CD1c-positive myeloid dendritic cell (primary cell): Measurements from ENCODE around the gene KCMF1.

Experiments used
- DNase-seq: peaks from one replicate; pipeline ENCODE4 v3.0.0-alpha.2; 2016; ENCODE audit errors: extremely low spot score

The KCMF1 gene

GRCh38 chr2:85022232-85022631, 51.3 kb downstream of the KCMF1 start:
- DNase-seq: no peak

DNA sequence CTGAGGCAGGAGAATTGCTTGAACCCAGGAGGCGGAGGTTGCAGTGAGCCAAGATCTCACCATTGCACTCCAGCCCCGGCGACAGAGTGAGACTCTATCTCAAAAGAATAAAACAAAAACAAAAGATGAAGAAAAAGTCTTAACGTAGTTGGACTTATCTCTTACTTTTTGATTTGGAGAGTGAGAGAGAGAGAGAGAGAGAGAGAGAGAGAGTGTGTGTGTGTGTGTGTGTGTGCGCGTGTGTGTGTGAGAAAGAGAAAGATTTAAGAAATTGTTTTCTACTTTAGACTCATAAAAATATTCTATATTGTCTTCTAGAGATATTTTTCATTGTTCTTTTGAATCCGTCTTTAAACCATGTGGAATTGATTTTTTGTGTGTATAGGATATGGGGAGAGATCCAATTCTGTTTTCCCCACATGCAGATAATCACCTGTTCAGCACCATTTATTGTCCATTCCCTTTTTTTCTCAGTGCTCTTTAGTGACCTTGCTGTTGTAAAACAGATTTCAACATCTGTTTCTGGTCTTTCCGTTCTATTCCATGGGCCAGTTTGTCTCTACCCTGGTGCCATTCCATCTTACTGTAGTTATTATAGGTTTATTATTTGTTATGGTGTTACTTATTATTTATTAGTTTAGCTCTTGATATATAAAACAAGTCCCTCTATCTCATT, 53.5 kb downstream of the KCMF1 start:
- no peak for DNase-seq

GRCh38 chr2:85032621-85033020, 61.7 kb downstream of the KCMF1 start:
- DNase-seq: no peak

- DNase-seq: no peak
These were observed 62.4 kb downstream of the KCMF1 start for GRCh38 chr2:85033388-85033787.

GRCh38 chr2:85034158-85034557, 63.2 kb downstream of the KCMF1 start:
- no peak for DNase-seq

DNA sequence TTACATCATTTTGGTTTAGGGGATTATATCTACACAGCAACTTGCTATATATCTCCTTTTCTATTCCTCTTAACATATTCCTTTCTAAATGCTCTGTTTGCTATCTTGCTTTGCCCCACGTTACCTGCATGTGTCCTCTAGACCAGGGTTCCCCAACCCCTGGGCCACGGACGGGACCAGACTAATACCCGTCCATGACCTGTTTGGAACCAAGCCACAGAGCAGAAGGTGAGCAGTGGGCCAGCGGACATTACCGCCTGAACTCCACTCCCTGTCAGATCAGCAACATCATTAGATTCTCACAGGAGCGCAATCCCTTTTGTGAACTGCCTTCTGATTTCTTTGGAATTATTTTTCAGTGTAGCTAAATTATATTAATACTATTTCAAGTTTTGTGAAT, 66.7 kb downstream of the KCMF1 start:
- DNase-seq: no peak

DNA sequence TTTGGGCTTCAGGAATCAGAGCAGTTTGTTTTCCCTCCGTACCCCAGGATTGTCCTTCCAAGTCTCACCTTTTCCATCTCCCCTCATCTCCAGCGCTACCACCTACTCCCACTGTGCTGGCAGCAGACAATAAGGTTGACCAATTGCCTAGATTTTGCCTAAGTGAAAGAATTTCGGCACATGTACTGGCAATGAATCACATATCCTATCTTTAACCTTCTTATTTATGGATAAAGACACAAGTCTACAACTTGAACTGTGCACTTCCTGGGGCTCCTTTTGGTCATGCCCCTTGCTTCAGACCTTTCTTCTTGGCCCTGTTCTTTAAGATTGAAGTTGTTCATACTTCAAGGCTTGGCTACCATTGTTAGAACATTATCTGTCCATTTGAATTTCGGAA, 71.4 kb downstream of the KCMF1 start:
- no peak for DNase-seq

DNA sequence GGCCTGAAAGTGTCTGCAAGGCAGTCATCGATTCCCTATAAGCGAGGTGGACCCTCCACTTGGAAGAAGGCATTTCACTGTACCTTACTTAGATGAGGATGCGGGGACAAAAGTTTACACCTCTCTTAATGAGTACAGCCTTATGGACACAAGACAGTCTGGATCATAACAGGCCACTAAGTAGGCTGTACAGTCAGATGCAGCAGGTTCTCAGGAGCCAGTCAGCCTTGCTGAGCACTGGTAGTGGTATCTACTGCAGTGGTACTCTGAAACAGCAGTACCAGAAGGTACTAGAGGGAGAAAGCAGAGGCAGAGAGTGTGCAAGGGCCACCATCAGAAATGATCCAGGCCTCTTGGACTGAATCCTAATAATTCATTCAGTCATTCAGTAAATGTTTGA, 77.6 kb downstream of the KCMF1 start:
- no peak for DNase-seq

GRCh38 chr2:85049236-85049635, 78.3 kb downstream of the KCMF1 start:
- no peak for DNase-seq

GRCh38 chr2:85053802-85054201, 82.8 kb downstream of the KCMF1 start:
- peak; percentile 49 for DNase-seq

GRCh38 chr2:85057226-85057962, 86.4 kb downstream of the KCMF1 start:
- peak; percentile 44 for DNase-seq

DNA sequence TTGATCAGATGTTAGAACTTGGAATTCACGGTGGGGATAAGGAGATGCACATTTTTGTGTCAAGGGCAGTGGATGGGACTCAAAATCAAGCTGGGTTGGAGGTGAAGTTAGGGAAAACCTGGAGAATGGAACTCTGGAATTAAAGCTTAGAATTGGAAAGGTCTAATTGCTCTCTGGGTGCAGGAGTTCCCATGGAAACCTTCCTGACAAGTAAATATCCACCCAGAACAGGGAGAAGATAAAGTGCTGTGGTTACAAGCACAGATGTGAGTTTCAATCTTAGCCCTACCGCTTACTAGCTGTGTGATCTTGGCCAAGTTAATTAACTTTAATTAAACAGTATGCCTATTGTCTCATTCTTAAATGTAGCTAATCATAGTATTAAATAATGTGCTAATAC, 90.9 kb downstream of the KCMF1 start:
- DNase-seq: no peak

DNA sequence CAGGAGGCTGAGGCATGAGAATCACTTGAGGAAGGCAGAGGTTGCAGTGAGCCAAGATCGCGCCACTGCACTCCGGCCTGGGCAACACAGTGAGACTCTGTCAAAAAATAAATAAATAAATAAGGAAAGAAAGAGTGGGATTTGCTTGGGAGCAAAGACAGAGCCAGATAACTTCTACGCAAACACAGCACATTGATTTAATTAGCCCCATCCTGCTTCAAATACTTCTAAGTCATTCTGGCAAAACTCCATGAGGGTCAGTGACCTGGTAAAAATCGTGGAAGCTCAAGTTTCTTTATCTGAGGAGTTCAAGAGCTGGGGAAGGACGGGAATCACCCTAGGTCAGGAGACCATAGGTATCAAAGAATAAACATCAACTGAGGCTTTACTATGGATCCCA, 91.6 kb downstream of the KCMF1 start:
- no peak for DNase-seq

DNA sequence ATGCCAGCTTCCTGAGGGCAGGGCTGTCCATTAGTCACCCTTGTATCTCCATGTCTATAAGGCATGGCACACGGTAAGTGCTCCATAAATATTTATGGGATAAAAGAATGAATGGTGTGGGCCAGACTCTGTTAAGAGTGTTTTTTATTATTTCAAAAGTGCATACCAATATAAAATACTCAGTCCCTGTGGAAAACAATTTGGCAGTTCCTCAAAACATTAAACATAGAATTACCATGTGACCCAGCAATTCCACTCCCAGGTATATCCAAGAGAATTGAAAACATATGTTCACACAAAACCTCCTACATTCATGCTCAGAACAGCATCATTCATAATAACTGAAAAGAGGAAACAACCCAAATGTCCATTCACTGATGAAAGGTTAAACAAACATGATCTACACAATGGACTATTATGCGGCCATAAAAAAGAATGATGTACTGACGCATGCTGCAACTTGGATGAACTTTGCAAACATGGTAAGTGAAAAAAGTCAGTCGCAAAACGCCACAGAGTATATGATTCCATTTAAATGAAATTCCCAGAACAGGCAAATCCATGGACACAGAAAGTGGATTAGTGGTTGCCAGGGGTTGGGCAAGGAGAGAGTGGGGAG, 93.1 kb downstream of the KCMF1 start:
- no peak for DNase-seq

DNA sequence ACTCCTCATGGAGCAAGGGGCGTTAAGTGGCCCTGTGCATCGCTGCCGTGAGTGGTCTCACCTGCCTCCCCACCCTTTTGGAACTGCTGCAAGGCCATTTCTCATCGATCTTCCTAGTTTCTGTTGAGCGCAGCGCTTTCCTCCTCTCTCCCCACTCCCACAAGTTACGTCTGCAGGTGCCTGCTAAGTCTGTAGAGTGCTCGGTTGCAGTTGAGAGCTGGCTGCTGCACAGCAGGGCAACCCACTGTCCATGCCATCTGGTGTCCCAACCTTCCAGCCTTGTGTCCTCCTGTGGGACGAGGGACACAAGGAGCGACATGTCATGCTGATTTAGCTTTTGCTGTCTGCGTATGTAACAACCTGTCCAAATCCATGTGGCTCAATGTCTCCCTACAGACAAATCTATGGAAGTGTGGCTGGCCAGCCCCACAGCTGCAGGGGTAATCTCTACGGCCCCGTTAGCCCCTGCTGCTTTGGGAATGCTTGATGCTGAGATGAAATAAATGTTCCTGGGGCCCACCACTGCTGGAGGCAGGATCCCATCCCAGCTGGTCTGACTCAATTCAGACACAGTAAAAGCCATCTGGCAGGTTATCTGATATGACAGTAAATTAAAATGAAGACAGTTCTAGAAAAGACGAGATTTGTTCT, 94.1 kb downstream of the KCMF1 start:
- no peak for DNase-seq

- no peak for DNase-seq
These were observed 95.2 kb downstream of the KCMF1 start for GRCh38 chr2:85066006-85066740.

DNA sequence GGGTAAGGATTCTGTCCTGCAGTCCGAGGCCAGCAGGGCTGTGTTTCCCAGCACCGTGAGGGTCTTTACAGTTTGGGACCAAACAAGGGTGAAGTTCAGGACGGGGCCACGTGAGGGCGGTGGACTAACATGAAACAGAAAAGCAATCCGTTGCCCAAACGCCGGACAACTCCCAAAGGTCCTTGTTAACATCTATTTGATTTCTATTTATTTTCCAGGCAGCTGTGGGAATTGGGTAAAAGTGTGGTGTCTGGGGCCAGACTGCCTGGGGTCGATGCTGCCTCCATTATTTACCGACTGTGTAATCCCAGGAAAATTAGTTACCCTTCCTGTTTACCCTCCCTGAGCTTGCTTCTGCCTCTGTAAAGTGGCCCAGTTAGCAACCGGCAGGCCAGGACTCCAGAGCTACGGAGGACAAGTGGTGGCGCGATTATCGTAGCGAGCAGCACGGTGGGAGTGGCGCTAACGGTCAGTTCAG, 96.0 kb downstream of the KCMF1 start:
- peak; percentile 52 for DNase-seq

GRCh38 chr2:85071096-85071495, 100.1 kb downstream of the KCMF1 start:
- no peak for DNase-seq

- peak; percentile 15 for DNase-seq
These were observed 102.1 kb downstream of the KCMF1 start for GRCh38 chr2:85073033-85073432.

DNA sequence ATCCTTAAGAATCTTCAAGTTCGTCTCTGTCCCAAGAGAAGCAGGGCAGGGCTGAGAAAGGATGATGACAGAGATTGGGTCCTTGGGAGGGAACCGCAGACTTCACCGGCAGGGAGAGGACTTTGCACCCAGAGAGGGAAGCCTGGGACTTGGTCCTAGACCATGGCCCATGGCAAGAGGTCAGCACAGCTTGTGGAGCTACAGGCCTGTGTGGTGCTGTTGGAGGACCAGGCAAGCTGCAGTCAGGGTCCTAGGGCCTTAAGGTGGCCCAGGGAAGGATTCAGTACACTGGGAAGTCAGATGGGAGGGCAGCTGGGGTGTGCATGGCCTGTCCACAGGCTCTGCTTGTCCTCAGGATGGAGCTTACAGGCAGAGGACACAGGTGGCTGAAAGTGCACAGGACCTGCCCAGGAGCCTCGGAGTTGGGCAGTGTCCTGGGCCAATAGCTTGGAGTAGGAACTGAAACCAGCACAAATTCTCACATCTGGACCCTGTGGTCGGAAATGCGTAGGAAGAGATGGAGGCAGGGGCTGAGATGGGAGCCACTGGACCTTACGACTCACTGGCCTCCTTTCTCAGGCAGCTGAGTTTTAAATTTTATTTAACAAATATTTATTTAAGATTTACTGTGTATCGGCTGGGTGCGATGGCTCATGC, 105.8 kb downstream of the KCMF1 start:
- DNase-seq: peak; percentile 23

DNA sequence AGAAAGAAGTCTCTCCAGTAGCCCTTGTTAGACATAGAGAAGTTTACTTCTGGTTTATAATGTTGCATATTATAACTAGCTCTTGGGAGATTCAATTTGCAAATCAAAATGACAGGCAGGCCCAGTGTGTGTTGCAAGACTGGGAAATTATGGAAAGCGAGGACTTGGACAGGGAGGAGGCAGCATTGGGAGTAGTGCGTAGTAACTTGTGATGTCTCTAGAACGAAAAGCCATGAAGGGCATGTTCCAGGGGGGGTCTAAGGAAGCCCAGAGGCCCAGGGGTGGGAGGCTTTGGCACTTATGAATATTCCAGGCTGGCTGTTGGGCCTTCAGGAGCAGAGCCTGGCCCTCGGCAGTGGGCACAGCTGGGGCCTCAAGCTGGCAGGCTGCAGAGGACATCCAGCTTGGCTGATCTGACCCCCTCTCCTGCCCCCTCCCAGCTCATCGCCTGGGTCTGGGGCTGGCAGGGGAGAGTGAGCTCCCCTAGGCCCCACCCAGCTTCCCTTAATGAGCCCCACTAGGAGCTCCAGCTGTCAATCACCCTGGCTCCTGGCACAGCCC, 107.0 kb downstream of the KCMF1 start:
- no peak for DNase-seq
